K562 (cell line): ENCODE results near the gene ZNF791. TPM values are rescaled to one million over a fixed set of nuclear protein-coding genes. Genes with fewer than 3 reads are reported as not detected.

Experiments used
- BMI1 ChIP-seq: fragments of 150-350 bp; IDR thresholded peaks from 2 replicates; pipeline ENCODE4 v1.6.1; 2014; ENCODE audit warnings: low read length
- CREB1 ChIP-seq, 2 experiments: sonication (generic) in 1 of 2; formaldehyde crosslinking in 1 of 2; IDR thresholded peaks; 2 replicates each; pipeline versions ENCODE4 v1.6.1 to v1.8.0; 2012 to 2022; ENCODE audit warnings: inconsistent platforms in 1 of 2, mild to moderate bottlenecking in 1 of 2, missing genetic modification reagents in 1 of 2, moderate library complexity in 1 of 2
- NEUROD1 ChIP-seq: fragments of 150-350 bp; IDR thresholded peaks from 2 replicates; pipeline ENCODE4 v1.6.1; 2014; ENCODE audit warnings: borderline replicate concordance, low read length, low read depth; ENCODE audit not compliant: partially characterized antibody
- NFIX ChIP-seq: fragments of 250-450 bp; sonication (Bioruptor Pico); IDR thresholded peaks from 2 replicates; pipeline ENCODE4 v1.4.0; 2020; ENCODE audit warnings: low read depth, mild to moderate bottlenecking, moderate library complexity
- NR2C1 ChIP-seq, 2 experiments: fragments of 450-650 bp; IDR thresholded peaks; 2 replicates each; pipeline ENCODE4 v1.6.1; 2017; ENCODE audit warnings: mild to moderate bottlenecking in 2 of 2, antibody characterized with exemption in 1 of 2, inconsistent platforms in 1 of 2, missing compliant biosample characterization in 1 of 2, missing genetic modification characterization in 1 of 2
- PCBP1 ChIP-seq: fragments of 200-400 bp; formaldehyde crosslinking; IDR thresholded peaks from 2 replicates; pipeline ENCODE4 v1.6.1; 2018; ENCODE audit warnings: mild to moderate bottlenecking, low read depth, low read length; ENCODE audit not compliant: poor library complexity, severe bottlenecking
- RBM34 ChIP-seq: fragments of 200-400 bp; formaldehyde crosslinking; IDR thresholded peaks from 2 replicates; pipeline ENCODE4 v1.6.1; 2018; ENCODE audit warnings: low read length, borderline replicate concordance; ENCODE audit not compliant: insufficient read depth
- SMAD4 ChIP-seq: fragments of 250-450 bp; sonication (Bioruptor Pico); conservative IDR thresholded peaks from 2 replicates; pipeline ENCODE4 v1.8.0; 2021; ENCODE audit warnings: inconsistent platforms, mild to moderate bottlenecking, moderate library complexity
- SMC3 ChIP-seq: conservative IDR thresholded peaks from 2 replicates; pipeline ENCODE4 v1.6.1; 2011; ENCODE audit warnings: low read depth, low read length, improper control_type of control experiment; ENCODE audit not compliant: insufficient read depth
- ZBTB26 ChIP-seq: fragments of 450-650 bp; formaldehyde crosslinking; IDR thresholded peaks from 2 replicates; pipeline ENCODE4 v1.4.0; 2022; ENCODE audit warnings: missing genetic modification characterization
- ZBTB9 ChIP-seq: fragments of 450-650 bp; formaldehyde crosslinking; IDR thresholded peaks from 2 replicates; pipeline ENCODE4 v1.4.0; 2020; ENCODE audit warnings: mild to moderate bottlenecking, moderate library complexity
- ZNF76 ChIP-seq: fragments of 250-450 bp; sonication (Bioruptor Pico); IDR thresholded peaks from 2 replicates; pipeline ENCODE4 v1.4.0; 2020; ENCODE audit warnings: mild to moderate bottlenecking, moderate library complexity, borderline replicate concordance
- polyA plus RNA-seq, 8 experiments: library from polyadenylated mRNA; depleted of rRNA in 4 of 8; stranded (reverse) in 5 of 8; unstranded in 3 of 8; fragments of >200 nt; fragmentation: Nextera tagmentation in 2 of 8; fragmentation: Illumina TruSeq in 1 of 8; extraction: Ambion mirVana in 2 of 8; extraction: Trizol in 1 of 8; gene quantifications; 2 replicates each; pipeline versions ENCODE4 v1.2.1 to v1.2.3, GENCODE V29; 2011 to 2014; ENCODE audit warnings: inconsistent platforms in 1 of 8, missing spikeins in 1 of 8
- total RNA-seq, 7 experiments: library from RNA; depleted of rRNA in 6 of 7; stranded (reverse); fragments of >200 nt in 6 of 7; fragmentation: Illumina TruSeq in 2 of 7; extraction: Trizol in 2 of 7; gene quantifications; 2 replicates each; pipeline versions ENCODE4 v1.2.1 to v1.2.3, GENCODE V29; 2011 to 2021; ENCODE audit warnings: low replicate concordance in 1 of 7
- TF ChIP-seq, protein P1 (sequence below): fragments of 450-650 bp; IDR thresholded peaks from 2 replicates; pipeline ENCODE4 v1.6.1; 2018; ENCODE audit warnings: mild to moderate bottlenecking, low read depth; ENCODE audit not compliant: partially characterized antibody
- TF ChIP-seq, protein P2 (sequence below): sonication (generic); formaldehyde crosslinking; IDR thresholded peaks from 2 replicates; pipeline ENCODE4 v1.8.1; 2022; ENCODE audit warnings: missing genetic modification reagents
- TF ChIP-seq, protein P3 (sequence below): IDR thresholded peaks from 2 replicates; pipeline ENCODE4 v1.6.1; 2012; ENCODE audit warnings: low read depth, low read length, improper control_type of control experiment, borderline replicate concordance
- TF ChIP-seq, protein P4 (sequence below): fragments of 450-650 bp; IDR thresholded peaks from one replicate; pipeline ENCODE4 v1.6.1; 2018; ENCODE audit warnings: mild to moderate bottlenecking, moderate library complexity; ENCODE audit not compliant: partially characterized antibody

ZNF791 gene
- total and polyA plus RNA-seq, 9 of the 15 experiments (the other 6 are each of a cell fraction or from before 2014, with no cell fraction given): 7.8 to 22.7 (median 13.1) TPM

GRCh38 chr19:12610540-12611360, at the start of gene ZNF791, which contains the start of gene ZNF490 (continued):
- TF ChIP-seq SMC3: no peak
- TF ChIP-seq, protein P1, sequence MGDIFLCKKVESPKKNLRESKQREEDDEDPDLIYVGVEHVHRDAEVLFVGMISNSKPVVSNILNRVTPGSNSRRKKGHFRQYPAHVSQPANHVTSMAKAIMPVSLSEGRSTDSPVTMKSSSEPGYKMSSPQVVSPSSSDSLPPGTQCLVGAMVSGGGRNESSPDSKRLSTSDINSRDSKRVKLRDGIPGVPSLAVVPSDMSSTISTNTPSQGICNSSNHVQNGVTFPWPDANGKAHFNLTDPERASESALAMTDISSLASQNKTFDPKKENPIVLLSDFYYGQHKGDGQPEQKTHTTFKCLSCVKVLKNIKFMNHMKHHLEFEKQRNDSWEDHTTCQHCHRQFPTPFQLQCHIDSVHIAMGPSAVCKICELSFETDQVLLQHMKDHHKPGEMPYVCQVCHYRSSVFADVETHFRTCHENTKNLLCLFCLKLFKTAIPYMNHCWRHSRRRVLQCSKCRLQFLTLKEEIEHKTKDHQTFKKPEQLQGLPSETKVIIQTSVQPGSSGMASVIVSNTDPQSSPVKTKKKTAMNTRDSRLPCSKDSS: no peak
- peak; percentile 87 for TF ChIP-seq CREB1 (IDR thresholded peaks at IDR 0.05)
- TF ChIP-seq CREB1 (CRISPR knock-in tag; IDR thresholded peaks at IDR 0.05): peak; percentile 92
- TF ChIP-seq, protein P2, sequence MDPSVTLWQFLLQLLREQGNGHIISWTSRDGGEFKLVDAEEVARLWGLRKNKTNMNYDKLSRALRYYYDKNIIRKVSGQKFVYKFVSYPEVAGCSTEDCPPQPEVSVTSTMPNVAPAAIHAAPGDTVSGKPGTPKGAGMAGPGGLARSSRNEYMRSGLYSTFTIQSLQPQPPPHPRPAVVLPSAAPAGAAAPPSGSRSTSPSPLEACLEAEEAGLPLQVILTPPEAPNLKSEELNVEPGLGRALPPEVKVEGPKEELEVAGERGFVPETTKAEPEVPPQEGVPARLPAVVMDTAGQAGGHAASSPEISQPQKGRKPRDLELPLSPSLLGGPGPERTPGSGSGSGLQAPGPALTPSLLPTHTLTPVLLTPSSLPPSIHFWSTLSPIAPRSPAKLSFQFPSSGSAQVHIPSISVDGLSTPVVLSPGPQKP: no peak
- TF ChIP-seq NR2C1 (IDR thresholded peaks at IDR 0.05): peak; percentile 72
- TF ChIP-seq NR2C1 (tag; IDR thresholded peaks at IDR 0.05): no peak
- TF ChIP-seq, protein P3, sequence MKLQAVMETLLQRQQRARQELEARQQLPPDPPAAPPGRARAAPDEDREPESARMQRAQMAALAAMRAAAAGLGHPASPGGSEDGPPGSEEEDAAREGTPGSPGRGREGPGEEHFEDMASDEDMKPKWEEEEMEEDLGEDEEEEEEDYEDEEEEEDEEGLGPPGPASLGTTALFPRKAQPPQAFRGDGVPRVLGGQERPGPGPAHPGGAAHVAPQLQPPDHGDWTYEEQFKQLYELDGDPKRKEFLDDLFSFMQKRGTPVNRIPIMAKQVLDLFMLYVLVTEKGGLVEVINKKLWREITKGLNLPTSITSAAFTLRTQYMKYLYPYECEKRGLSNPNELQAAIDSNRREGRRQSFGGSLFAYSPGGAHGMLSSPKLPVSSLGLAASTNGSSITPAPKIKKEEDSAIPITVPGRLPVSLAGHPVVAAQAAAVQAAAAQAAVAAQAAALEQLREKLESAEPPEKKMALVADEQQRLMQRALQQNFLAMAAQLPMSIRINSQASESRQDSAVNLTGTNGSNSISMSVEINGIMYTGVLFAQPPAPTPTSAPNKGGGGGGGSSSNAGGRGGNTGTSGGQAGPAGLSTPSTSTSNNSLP: peak; percentile 26; the same call in 1 of the 2 replicates
- TF ChIP-seq BMI1: no peak
- TF ChIP-seq ZBTB26: no peak
- TF ChIP-seq, protein P4, sequence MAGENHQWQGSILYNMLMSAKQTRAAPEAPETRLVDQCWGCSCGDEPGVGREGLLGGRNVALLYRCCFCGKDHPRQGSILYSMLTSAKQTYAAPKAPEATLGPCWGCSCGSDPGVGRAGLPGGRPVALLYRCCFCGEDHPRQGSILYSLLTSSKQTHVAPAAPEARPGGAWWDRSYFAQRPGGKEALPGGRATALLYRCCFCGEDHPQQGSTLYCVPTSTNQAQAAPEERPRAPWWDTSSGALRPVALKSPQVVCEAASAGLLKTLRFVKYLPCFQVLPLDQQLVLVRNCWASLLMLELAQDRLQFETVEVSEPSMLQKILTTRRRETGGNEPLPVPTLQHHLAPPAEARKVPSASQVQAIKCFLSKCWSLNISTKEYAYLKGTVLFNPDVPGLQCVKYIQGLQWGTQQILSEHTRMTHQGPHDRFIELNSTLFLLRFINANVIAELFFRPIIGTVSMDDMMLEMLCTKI: no peak
- TF ChIP-seq ZBTB9 (CRISPR knock-in tag): no peak
- no peak for TF ChIP-seq RBM34
- TF ChIP-seq NFIX: no peak
- TF ChIP-seq PCBP1: peak; percentile 45
- TF ChIP-seq NEUROD1: peak; percentile 35
- no peak for TF ChIP-seq ZNF76
- TF ChIP-seq SMAD4 (CRISPR knock-in tag): no peak
